HL-60 (cell line): Measurements from ENCODE around the gene BRF1.
A peak's percentile ranks its signal among the peaks of the same experiment; 100 is the strongest.
"Not testable (repeated sequence)": the region's sequence is repeated elsewhere in the genome, so short reads cannot be mapped to it uniquely, and the experiment has no call there.

Experiments
- DNase-seq, 2 experiments: peaks; one replicate each; pipeline ENCODE4 v3.0.0-alpha.2; 2010 to 2020; ENCODE audit warnings: low read depth in 1 of 2, low spot score in 1 of 2
- H3K27ac ChIP-seq: fragments of 250-450 bp; sonication (Bioruptor Pico); replicated peaks from 2 replicates; pipeline ENCODE4 v1.5.1; 2020; ENCODE audit warnings: mild to moderate bottlenecking, moderate library complexity
- H3K27me3 ChIP-seq: fragments of 250-450 bp; sonication (Bioruptor Pico); 2 replicates; pipeline ENCODE4 v1.5.1; 2021; ENCODE audit warnings: mild to moderate bottlenecking, moderate library complexity; ENCODE audit not compliant: insufficient read depth, poor library complexity, severe bottlenecking
- H3K4me3 ChIP-seq: replicated peaks from 2 replicates; pipeline ENCODE4 v1.5.1; 2011; ENCODE audit warnings: mild to moderate bottlenecking, control low read depth, low read length; ENCODE audit not compliant: insufficient read depth
- GABPA ChIP-seq: IDR thresholded peaks from 2 replicates; pipeline ENCODE4 v1.6.1; 2012; ENCODE audit warnings: low read depth
- POLR2AphosphoS5 ChIP-seq: IDR thresholded peaks from 2 replicates; pipeline ENCODE4 v1.6.1; 2012; ENCODE audit warnings: low read depth
- SPI1 ChIP-seq: IDR thresholded peaks from 2 replicates; pipeline ENCODE4 v1.6.1; 2012; ENCODE audit warnings: low read depth, mild to moderate bottlenecking, borderline replicate concordance
- TF ChIP-seq, protein P1 (sequence below): IDR thresholded peaks from one replicate; pipeline ENCODE4 v1.5.1; 2011; ENCODE audit warnings: low read length, control low read depth, inconsistent platforms; ENCODE audit not compliant: insufficient read depth
- TF ChIP-seq, protein P2 (sequence below): IDR thresholded peaks from 2 replicates; pipeline ENCODE4 v1.6.1; 2012; ENCODE audit warnings: low read depth; ENCODE audit not compliant: insufficient replicate concordance

Gene BRF1

DNA sequence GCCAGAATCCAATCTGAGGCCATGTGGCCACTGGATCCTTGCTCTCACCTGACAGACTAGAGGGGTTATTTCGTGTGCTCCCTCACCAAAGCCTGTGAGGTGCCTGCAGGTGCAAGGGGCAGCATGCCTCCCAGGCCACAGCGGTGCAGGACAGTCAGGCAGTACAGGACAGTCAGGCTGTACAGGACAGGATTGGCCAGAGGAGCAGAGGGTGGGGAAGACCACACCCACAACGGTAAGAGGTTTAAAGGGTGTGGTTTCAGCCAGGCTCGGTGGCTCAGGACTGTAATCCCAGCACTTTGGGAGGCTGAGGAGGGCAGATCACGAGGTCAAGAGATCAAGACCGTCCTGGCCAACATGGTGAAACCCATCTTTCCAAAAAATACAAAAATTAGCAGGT, 3.1 kb upstream of the BRF1 start:
- DNase-seq = no peak
- Histone ChIP-seq H3K27me3 (no peaks in the 10 kb centered on the region), H3K27ac (no peak overlapping the region), H3K4me3 (no peak overlapping the region)
- TF ChIP-seq SPI1 = no peak
- no peak for TF ChIP-seq POLR2AphosphoS5
- TF ChIP-seq, protein P1, sequence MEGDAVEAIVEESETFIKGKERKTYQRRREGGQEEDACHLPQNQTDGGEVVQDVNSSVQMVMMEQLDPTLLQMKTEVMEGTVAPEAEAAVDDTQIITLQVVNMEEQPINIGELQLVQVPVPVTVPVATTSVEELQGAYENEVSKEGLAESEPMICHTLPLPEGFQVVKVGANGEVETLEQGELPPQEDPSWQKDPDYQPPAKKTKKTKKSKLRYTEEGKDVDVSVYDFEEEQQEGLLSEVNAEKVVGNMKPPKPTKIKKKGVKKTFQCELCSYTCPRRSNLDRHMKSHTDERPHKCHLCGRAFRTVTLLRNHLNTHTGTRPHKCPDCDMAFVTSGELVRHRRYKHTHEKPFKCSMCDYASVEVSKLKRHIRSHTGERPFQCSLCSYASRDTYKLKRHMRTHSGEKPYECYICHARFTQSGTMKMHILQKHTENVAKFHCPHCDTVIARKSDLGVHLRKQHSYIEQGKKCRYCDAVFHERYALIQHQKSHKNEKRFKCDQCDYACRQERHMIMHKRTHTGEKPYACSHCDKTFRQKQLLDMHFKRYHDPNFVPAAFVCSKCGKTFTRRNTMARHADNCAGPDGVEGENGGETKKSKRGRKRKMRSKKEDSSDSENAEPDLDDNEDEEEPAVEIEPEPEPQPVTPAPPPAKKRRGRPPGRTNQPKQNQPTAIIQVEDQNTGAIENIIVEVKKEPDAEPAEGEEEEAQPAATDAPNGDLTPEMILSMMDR = no peak
- no peak for TF ChIP-seq GABPA
- TF ChIP-seq, protein P2, sequence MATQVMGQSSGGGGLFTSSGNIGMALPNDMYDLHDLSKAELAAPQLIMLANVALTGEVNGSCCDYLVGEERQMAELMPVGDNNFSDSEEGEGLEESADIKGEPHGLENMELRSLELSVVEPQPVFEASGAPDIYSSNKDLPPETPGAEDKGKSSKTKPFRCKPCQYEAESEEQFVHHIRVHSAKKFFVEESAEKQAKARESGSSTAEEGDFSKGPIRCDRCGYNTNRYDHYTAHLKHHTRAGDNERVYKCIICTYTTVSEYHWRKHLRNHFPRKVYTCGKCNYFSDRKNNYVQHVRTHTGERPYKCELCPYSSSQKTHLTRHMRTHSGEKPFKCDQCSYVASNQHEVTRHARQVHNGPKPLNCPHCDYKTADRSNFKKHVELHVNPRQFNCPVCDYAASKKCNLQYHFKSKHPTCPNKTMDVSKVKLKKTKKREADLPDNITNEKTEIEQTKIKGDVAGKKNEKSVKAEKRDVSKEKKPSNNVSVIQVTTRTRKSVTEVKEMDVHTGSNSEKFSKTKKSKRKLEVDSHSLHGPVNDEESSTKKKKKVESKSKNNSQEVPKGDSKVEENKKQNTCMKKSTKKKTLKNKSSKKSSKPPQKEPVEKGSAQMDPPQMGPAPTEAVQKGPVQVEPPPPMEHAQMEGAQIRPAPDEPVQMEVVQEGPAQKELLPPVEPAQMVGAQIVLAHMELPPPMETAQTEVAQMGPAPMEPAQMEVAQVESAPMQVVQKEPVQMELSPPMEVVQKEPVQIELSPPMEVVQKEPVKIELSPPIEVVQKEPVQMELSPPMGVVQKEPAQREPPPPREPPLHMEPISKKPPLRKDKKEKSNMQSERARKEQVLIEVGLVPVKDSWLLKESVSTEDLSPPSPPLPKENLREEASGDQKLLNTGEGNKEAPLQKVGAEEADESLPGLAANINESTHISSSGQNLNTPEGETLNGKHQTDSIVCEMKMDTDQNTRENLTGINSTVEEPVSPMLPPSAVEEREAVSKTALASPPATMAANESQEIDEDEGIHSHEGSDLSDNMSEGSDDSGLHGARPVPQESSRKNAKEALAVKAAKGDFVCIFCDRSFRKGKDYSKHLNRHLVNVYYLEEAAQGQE = no peak

DNA sequence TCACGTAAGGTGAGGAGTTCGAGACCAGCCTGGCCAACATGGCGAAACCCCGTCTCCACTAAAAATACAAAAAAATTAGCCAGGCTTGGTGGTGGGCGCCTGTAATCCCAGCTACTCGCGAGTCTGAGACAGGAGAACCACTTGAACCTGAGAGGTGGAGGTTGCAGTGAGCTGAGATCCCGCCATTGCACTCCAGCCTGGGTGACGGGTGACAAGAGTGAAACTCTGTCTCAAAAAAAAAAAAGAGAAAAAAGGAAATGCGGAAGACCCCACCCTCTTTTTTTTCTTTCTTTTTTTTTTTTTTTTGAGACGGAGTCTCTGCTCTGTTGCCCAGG, 1.1 kb upstream of the BRF1 start:
- H3K27me3 ChIP-seq, DNase-seq: not testable (repeated sequence)
- Histone ChIP-seq H3K4me3 (peak overlapping the region; percentile 66), H3K27ac (peak overlapping the region; percentile 82)

DNA sequence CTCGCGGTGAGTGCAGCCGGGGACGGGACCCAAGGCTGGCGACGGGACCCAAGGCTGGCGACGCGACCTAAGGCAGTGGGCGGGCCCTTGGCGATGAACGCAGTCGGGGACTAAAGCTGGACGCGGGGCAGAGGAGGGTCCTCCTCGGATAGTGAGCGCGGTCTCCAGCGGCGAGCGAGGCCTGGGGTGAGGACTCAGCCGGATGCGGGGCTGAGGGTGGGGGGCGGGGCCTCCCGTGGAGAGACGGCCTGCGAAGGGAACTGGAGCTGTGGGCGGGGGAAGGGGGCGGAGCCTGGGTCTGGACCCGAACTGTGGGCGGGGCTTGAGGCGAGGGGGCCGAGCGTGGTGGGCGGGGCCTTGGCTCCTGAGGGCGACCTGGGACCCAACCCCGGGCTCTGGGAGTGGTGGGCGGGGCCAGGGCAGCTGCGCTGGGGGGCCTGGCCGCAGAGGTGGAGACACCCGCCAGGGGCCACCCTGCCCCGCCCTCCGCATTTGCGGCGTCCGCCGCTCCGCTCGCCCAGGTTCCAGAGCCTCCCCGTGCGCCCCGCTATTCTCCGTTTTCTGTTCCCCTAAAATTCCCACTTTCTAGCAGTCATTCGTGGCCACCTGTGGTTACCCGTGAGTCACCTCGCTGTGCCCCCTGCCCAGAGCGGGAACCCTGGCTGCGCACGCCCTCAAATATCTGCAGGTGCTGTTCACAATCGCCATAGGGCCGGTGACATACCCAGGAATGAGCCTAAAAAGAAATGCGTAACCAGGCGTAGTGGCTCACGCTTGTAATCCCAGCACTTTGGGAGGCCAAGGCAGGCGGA, 508 bp upstream of the BRF1 start:
- peak overlapping the region; percentile 82 for H3K27ac ChIP-seq
- peak overlapping the region; percentile 66 for H3K4me3 ChIP-seq
- TF ChIP-seq SPI1 (peak; percentile 30; the same call in 1 of the 2 replicates), POLR2AphosphoS5 (peak; percentile 12; the same call in 1 of the 2 replicates), GABPA (no peak)
- TF ChIP-seq, protein P1 = no peak
- TF ChIP-seq, protein P2 = no peak
- H3K27me3 ChIP-seq = no peaks in the 10 kb centered on the region
- DNase-seq = peak; percentile 88 to 97

DNA sequence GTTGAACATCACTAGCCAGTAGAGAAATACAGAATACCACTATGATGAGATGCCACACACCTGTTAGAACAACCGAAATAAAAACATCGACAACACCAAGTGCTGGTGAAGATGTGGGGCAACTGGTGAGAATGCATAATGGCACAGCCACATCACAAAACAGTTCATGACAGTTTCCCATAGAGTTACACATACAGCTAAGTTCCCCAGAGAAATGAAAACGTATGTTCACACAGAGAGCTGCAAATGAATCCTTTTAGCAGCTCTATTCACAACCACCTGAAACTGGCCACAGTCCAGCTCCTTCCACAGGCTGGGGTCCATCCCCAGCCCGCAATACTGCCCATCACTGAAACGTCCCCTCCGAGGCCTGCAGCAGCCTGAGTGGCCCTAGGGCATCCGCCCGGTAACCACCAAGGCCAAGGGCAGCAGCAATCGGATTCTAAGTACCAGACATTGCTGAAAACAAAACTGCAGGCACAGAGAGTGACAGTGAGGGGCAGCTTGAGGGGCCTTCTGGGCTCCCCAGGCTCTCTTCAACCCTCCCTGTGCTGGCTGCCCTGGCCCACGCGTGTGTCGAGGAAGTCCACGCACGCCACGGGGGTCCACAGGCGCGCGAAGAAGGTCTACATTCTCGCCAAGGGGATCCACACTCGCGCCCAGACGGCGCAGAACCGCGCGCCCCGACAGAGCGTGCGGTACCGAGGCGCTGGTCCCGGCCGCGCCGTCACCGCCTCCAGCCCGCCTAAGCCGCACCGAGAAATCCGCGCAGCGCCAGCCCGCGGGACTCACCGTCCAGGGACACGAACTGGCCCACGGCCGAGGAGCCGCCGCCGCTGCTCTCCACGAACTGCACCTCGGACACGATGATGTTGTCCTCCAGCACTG, 903 bp downstream of the BRF1 start:
- TF ChIP-seq, protein P2 = no peak
- TF ChIP-seq, protein P1 = no peak
- TF ChIP-seq POLR2AphosphoS5 (no peak), GABPA (no peak), SPI1 (no peak)
- H3K27ac ChIP-seq = peak overlapping the region; percentile 80
- peak overlapping the region; percentile 66 for H3K4me3 ChIP-seq
- no peaks in the 10 kb centered on the region for H3K27me3 ChIP-seq
- no peak for DNase-seq

DNA sequence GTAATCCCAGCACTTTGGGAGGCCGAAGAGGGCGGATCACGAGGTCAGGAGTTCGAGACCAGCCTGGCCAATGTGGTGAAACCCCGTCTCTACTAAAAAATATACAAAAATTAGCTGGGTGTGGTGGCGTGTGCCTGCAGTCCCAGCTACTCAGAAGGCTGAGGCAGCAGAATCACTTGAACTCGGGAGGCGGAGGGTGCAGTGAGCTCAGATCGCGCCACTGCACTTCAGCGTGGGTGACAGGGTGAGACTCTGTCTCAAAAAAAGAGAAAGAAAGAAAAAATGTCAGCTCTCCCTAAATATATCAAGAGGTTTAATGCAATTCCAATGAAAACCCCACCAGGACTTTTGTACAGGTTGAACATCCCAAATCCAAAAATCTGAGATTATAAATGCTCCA, 3.5 kb downstream of the BRF1 start:
- not testable (repeated sequence) for H3K4me3 ChIP-seq, H3K27ac ChIP-seq, H3K27me3 ChIP-seq, DNase-seq
